ENCODE results near the gene TPM3. TPM values are rescaled to one million over a fixed set of nuclear protein-coding genes. Genes with fewer than 3 reads are reported as not detected.
"Not testable (repeated sequence)": the region's sequence is repeated elsewhere in the genome, so short reads cannot be mapped to it uniquely, and the experiment has no call there.

Gene TPM3
- total and polyA plus RNA-seq, 10 of the 15 experiments (the other 5 are each of a cell fraction or from before 2014, with no cell fraction given) = 270 to 759 (median 505) TPM

DNA sequence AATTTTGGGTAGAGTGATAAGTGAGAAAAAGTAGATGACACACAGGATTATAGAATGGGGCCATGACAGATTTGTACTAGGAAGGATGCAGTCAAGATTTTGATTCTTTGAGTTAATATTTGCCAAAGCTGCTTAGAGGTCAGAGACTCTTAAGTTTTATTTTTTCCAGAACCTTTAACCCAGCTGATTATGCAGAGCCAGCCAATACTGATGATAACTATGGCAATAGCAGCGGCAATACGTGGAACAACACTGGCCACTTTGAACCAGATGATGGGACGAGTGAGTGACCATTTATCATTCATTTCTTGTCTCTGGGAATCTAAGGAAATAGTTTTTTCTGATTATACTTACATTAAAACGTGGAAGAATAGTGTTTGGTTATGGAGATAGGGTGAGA lies 45.0 kb upstream of the TPM3 start:
- ATAC-seq = no peak
- in situ Hi-C loops (cut with MboI) = no loop called here
- 91% methylated on average over 4 of the region's 4 CpGs for WGBS (ENCODE audit: insufficient coverage, insufficient replicate concordance, low lambda C conversion rate, missing lambda C conversion rate)

GRCh38 chr1:154233127-154233526 lies 41.2 kb upstream of the TPM3 start:
- H4K20me1 ChIP-seq (ENCODE audit: control insufficient read depth, insufficient read depth); H3K9me3 ChIP-seq (replicated peaks; ENCODE audit: control insufficient read depth, insufficient read depth, low read length); FAIRE-seq; H2AFZ ChIP-seq (ENCODE audit: control insufficient read depth, low read depth, low read length); SMC1A ChIA-PET (ENCODE audit: uncharacterized antibody, unreplicated experiment); H3K27me3 ChIP-seq (replicated peaks in 1 of 2; ENCODE audit: control insufficient read depth in 2 of 2, insufficient read depth in 2 of 2, low read length in 1 of 2); DNase-seq (ENCODE audit: low read depth, low spot score); H3K79me2 ChIP-seq (ENCODE audit: control insufficient read depth, insufficient read depth, low read length); ATAC-seq; H3K4me2 ChIP-seq (ENCODE audit: control insufficient read depth, insufficient read depth); H3K4me1 ChIP-seq (ENCODE audit: control insufficient read depth, insufficient read depth, low read length); RAD21 ChIA-PET (ENCODE audit: unreplicated experiment); in situ Hi-C loops (cut with MboI); POLR2A ChIA-PET; H3K27ac ChIP-seq (ENCODE audit: control insufficient read depth, insufficient read depth); intact Hi-C loops (cut with micrococcal nuclease; ENCODE audit: unreplicated experiment); BruUV-seq (replicated peaks); H3K4me3 ChIP-seq; H3K9ac ChIP-seq (ENCODE audit: control insufficient read depth, insufficient read depth, low read length): not testable (repeated sequence)
- WGBS (ENCODE audit: insufficient coverage, insufficient replicate concordance, low lambda C conversion rate, missing lambda C conversion rate) = 97% methylated on average over 12 of the region's 12 CpGs
- CTCF ChIA-PET = interaction anchor here (0.7 kb wide), 2 partner anchors 32 kb away, joined by 3 to 5 read pairs; no protein-coding TSS in a partner anchor
- H3K36me3 ChIP-seq (ENCODE audit: control insufficient read depth in 2 of 2, insufficient read depth in 2 of 2, low read length in 1 of 2) = peaks cover 12 to 37% of the 10 kb centered on the region in 2 experiments

More for the DNA sequence above, 45.0 kb upstream of the TPM3 start:
- Histone ChIP-seq H3K4me2 (ENCODE audit: control insufficient read depth, insufficient read depth) (no peak overlapping the region), H2AFZ (ENCODE audit: control insufficient read depth, low read depth, low read length) (no peak overlapping the region), H3K79me2 (ENCODE audit: control insufficient read depth, insufficient read depth, low read length) (peaks cover 10% of the 10 kb centered on the region), H3K27ac (ENCODE audit: control insufficient read depth, insufficient read depth) (no peak overlapping the region), H3K36me3 (ENCODE audit: control insufficient read depth in 2 of 2, insufficient read depth in 2 of 2, low read length in 1 of 2) (peaks cover 12 to 36% of the 10 kb centered on the region in 2 experiments), H3K9ac (ENCODE audit: control insufficient read depth, insufficient read depth, low read length) (no peak overlapping the region), H4K20me1 (ENCODE audit: control insufficient read depth, insufficient read depth) (0 out of 2 replicates have a peak, but pooled peaks cover 2% of the 10 kb centered on the region), H3K4me3 (no peak overlapping the region), H3K4me1 (ENCODE audit: control insufficient read depth, insufficient read depth, low read length) (no peaks in the 10 kb centered on the region), H3K27me3 (replicated peaks in 1 of 2; ENCODE audit: control insufficient read depth in 2 of 2, insufficient read depth in 2 of 2, low read length in 1 of 2) (no peaks in the 10 kb centered on the region), H3K9me3 (replicated peaks; ENCODE audit: control insufficient read depth, insufficient read depth, low read length) (no peaks in the 10 kb centered on the region)
- FAIRE-seq (no peak), DNase-seq (ENCODE audit: low read depth, low spot score) (no peak)
- SMC1A ChIA-PET (ENCODE audit: uncharacterized antibody, unreplicated experiment) = no interaction called here
- intact Hi-C loops (cut with micrococcal nuclease; ENCODE audit: unreplicated experiment) = no loop called here
- no TSS peak for BruUV-seq (replicated peaks)
- POLR2A ChIA-PET = no interaction called here
- RAD21 ChIA-PET (ENCODE audit: unreplicated experiment) = no interaction called here
- CTCF ChIA-PET = no interaction called here
- no peak for TF ChIP-seq SIN3A (IDR thresholded peaks at IDR 0.05; ENCODE audit: low read depth, low read length)
- TF ChIP-seq ZBTB33 (IDR thresholded peaks at IDR 0.05) = no peak

DNA sequence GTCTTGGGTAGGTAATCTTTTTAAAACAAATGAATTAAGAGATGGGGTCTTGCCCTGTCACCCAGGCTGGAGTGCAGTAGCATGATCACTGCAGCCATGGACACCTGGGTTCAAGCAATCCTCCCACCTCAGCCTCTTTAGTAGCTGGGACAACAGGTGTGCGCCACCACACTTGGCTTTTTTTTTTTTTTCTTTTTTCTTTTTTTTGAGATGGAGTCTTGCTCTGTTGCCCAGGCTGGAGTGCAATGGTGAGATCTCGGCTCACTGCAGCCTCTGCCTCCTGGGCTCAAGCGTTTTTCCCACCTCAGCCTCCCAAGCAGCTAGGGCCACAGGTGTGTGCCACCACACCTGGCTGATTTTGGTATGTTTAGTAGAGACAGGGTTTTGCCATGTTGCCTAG lies 39.2 kb upstream of the TPM3 start:
- POLR2A ChIA-PET; in situ Hi-C loops (cut with MboI); CTCF ChIA-PET: not testable (repeated sequence)

More for the DNA sequence above, 39.2 kb upstream of the TPM3 start:
- SMC1A ChIA-PET (ENCODE audit: uncharacterized antibody, unreplicated experiment) = interaction anchor here (1.3 to 2.2 kb wide), 4 partner anchors 9 to 41 kb away, joined by 3 to 7 read pairs (median 3); partner anchors contain the start of gene HAX1
- H3K27me3 ChIP-seq (replicated peaks in 1 of 2; ENCODE audit: control insufficient read depth in 2 of 2, insufficient read depth in 2 of 2, low read length in 1 of 2); DNase-seq (ENCODE audit: low read depth, low spot score); ATAC-seq; BruUV-seq (replicated peaks); H3K4me2 ChIP-seq (ENCODE audit: control insufficient read depth, insufficient read depth); FAIRE-seq; H3K9me3 ChIP-seq (replicated peaks; ENCODE audit: control insufficient read depth, insufficient read depth, low read length); H3K9ac ChIP-seq (ENCODE audit: control insufficient read depth, insufficient read depth, low read length); H2AFZ ChIP-seq (ENCODE audit: control insufficient read depth, low read depth, low read length); H4K20me1 ChIP-seq (ENCODE audit: control insufficient read depth, insufficient read depth); RAD21 ChIA-PET (ENCODE audit: unreplicated experiment); H3K27ac ChIP-seq (ENCODE audit: control insufficient read depth, insufficient read depth); H3K4me3 ChIP-seq; intact Hi-C loops (cut with micrococcal nuclease; ENCODE audit: unreplicated experiment); H3K4me1 ChIP-seq (ENCODE audit: control insufficient read depth, insufficient read depth, low read length): not testable (repeated sequence)
- WGBS (ENCODE audit: insufficient coverage, insufficient replicate concordance, low lambda C conversion rate, missing lambda C conversion rate) = 100% methylated on average over 2 of the region's 3 CpGs
- peaks cover 17% of the 10 kb centered on the region for H3K79me2 ChIP-seq (ENCODE audit: control insufficient read depth, insufficient read depth, low read length)
- peaks cover 12 to 40% of the 10 kb centered on the region in 2 experiments for H3K36me3 ChIP-seq (ENCODE audit: control insufficient read depth in 2 of 2, insufficient read depth in 2 of 2, low read length in 1 of 2)

All from GM12878 (cell line).